Thymus (tissue), 14 donors: Measurements from ENCODE around the gene RNF183. TPM values are rescaled to one million over a fixed set of nuclear protein-coding genes. Genes with fewer than 3 reads are reported as not detected.

Source experiments
- DNase-seq, 9 donors: peaks; one replicate each; pipeline ENCODE4 v3.0.0-alpha.2; 2013; ENCODE audit warnings: low spot score in 9 of 9, low read depth in 6 of 9, missing footprints in 1 of 9
- H3K27ac ChIP-seq, 2 donors: one replicate each; pipeline ENCODE4 v1.5.1; 2013; ENCODE audit warnings: control low read depth in 1 of 2, low read depth in 1 of 2, low read length in 1 of 2, mild to moderate bottlenecking in 1 of 2, moderate library complexity in 1 of 2
- H3K27me3 ChIP-seq, 2 donors: one replicate each; pipeline ENCODE4 v1.5.1; 2013; ENCODE audit warnings: low read length in 1 of 2; ENCODE audit not compliant: control insufficient read depth in 2 of 2, insufficient read depth in 1 of 2
- H3K36me3 ChIP-seq, 2 donors: one replicate each; pipeline ENCODE4 v1.5.1; 2013; ENCODE audit warnings: low read length in 1 of 2, mild to moderate bottlenecking in 1 of 2, moderate library complexity in 1 of 2; ENCODE audit not compliant: control insufficient read depth in 2 of 2, insufficient read depth in 2 of 2
- H3K4me1 ChIP-seq, 2 donors: one replicate each; pipeline ENCODE4 v1.5.1; 2013; ENCODE audit warnings: low read length in 2 of 2; ENCODE audit not compliant: control insufficient read depth in 2 of 2, insufficient read depth in 2 of 2
- H3K4me3 ChIP-seq, 2 donors: one replicate each; pipeline ENCODE4 v1.5.1; 2013; ENCODE audit warnings: low read length in 2 of 2, control low read depth in 1 of 2, mild to moderate bottlenecking in 1 of 2
- H3K9me3 ChIP-seq, 2 donors: one replicate each; pipeline ENCODE4 v1.5.1; 2013; ENCODE audit warnings: low read length in 1 of 2, mild to moderate bottlenecking in 1 of 2; ENCODE audit not compliant: control insufficient read depth in 2 of 2, insufficient read depth in 1 of 2
- WGBS: extraction: QIAGEN DNeasy Blood & Tissue Kit; methylation state at CpG from one replicate; pipeline ENCODE4 v1.1.7; 2013; 5-methylcytosine and 5-hydroxymethylcytosine counted together
- long read RNA-seq, 10 donors: transcript quantifications; one replicate each; lab custom pipeline, GENCODE V29; 2026
- polyA plus RNA-seq: library from polyadenylated mRNA; stranded (reverse); fragments of 200-250 nt; gene quantifications from one replicate; pipeline ENCODE4 v1.2.3, GENCODE V29; 2013
- total RNA-seq: library from RNA; stranded (reverse); fragments of 120-200 nt; gene quantifications from one replicate; pipeline ENCODE4 v1.2.4, GENCODE V29; 2013
- donor health status: healthy.

RNF183 gene
- total RNA-seq (0.24 TPM), polyA plus RNA-seq (0.46 TPM)
- long read RNA-seq, donor 1, result 0 reads
- long read RNA-seq, donor 2, result 0 reads
- long read RNA-seq, donor 3, result 0 reads
- long read RNA-seq, donor 4, partial matches to known transcripts, result 0 of 1 reads
- long read RNA-seq, donor 4, other reads (novel, unspliced or antisense), result 0 of 1 reads
- long read RNA-seq, donor 5, result 0 reads
- long read RNA-seq, donor 6, result 0 reads
- long read RNA-seq, donor 7, partial matches to known transcripts, result 0 of 1 reads
- long read RNA-seq, donor 7, other reads (novel, unspliced or antisense), result 0 of 1 reads
- long read RNA-seq, donor 8, partial matches to known transcripts, result 0 of 1 reads
- long read RNA-seq, donor 8, other reads (novel, unspliced or antisense), result 0 of 1 reads
- long read RNA-seq, donor 9, result 0 reads
- long read RNA-seq, donor 10, result 0 reads

- H3K4me1 ChIP-seq, result no peaks in the 10 kb centered on the region
- H3K27me3 ChIP-seq, result no peaks in the 10 kb centered on the region
- no peak within 1 kb of the TSS for H3K27ac ChIP-seq
- H3K36me3 ChIP-seq, result no peaks in the 10 kb centered on the region
- DNase-seq, result no peak
- H3K9me3 ChIP-seq, result no peaks in the 10 kb centered on the region
- 91% methylated on average over 25 of the region's 25 CpGs for WGBS
- H3K4me3 ChIP-seq, result no peak within 1 kb of the TSS
Measured at GRCh38 chr9:113302792-113303418, at the start of gene RNF183. RNF183 (minus strand) TSS chr9:113303376; CDS start chr9:113298184, 5,192 bp downstream.

- WGBS, result 81% methylated on average over 1 of the region's 1 CpG
- no peaks in the 10 kb centered on the region for H3K36me3 ChIP-seq
- H3K27me3 ChIP-seq, result peaks cover 4 to 26% of the 10 kb centered on the region in 2 donors
- peaks cover 6 to 22% of the 10 kb centered on the region in 2 donors for H3K4me1 ChIP-seq
- no peak for DNase-seq
- H3K27ac ChIP-seq, result no peak overlapping the region
- H3K9me3 ChIP-seq, result no peaks in the 10 kb centered on the region
- H3K4me3 ChIP-seq, result no peak overlapping the region
Measured at GRCh38 chr9:113352411-113352810, 49.2 kb upstream of the RNF183 start.

- DNase-seq, result no peak
- Histone ChIP-seq H3K36me3 (no peaks in the 10 kb centered on the region), H3K4me1 (peaks cover 6 to 22% of the 10 kb centered on the region in 2 donors), H3K27me3 (peaks cover 4 to 26% of the 10 kb centered on the region in 2 donors), H3K9me3 (no peaks in the 10 kb centered on the region), H3K27ac (no peak overlapping the region), H3K4me3 (no peak overlapping the region)
- WGBS, result 89% methylated on average over 6 of the region's 6 CpGs
Measured at GRCh38 chr9:113352006-113352405, 48.8 kb upstream of the RNF183 start.

- 7% methylated on average over 6 of the region's 6 CpGs for WGBS
- Histone ChIP-seq H3K9me3 (no peaks in the 10 kb centered on the region), H3K4me3 (no peak overlapping the region), H3K27ac (no peak overlapping the region), H3K36me3 (no peaks in the 10 kb centered on the region), H3K27me3 (peaks cover 4 to 26% of the 10 kb centered on the region in 2 donors), H3K4me1 (peaks cover 6 to 22% of the 10 kb centered on the region in 2 donors)
- DNase-seq, result peak in 2 of 9 donors; percentile 29 to 53
Measured at GRCh38 chr9:113350937-113351336, 47.8 kb upstream of the RNF183 start.

- H3K36me3 ChIP-seq, result no peaks in the 10 kb centered on the region
- peaks cover 6 to 22% of the 10 kb centered on the region in 2 donors for H3K4me1 ChIP-seq
- DNase-seq, result no peak
- no peaks in the 10 kb centered on the region for H3K9me3 ChIP-seq
- no peak overlapping the region for H3K27ac ChIP-seq
- peak overlapping the region; percentile 14 to 67 for H3K4me3 ChIP-seq
- 14% methylated on average over 14 of the region's 14 CpGs for WGBS
- H3K27me3 ChIP-seq, result peaks cover 4 to 26% of the 10 kb centered on the region in 2 donors
Measured at GRCh38 chr9:113350107-113350661, 47.0 kb upstream of the RNF183 start.

- H3K27ac ChIP-seq, result no peak within 1 kb of the TSS
- H3K9me3 ChIP-seq, result no peaks in the 10 kb centered on the region
- H3K36me3 ChIP-seq, result no peaks in the 10 kb centered on the region
- WGBS, result under 1% methylated on average over 71 of the region's 71 CpGs
- peaks cover 6 to 22% of the 10 kb centered on the region in 2 donors for H3K4me1 ChIP-seq
- H3K4me3 ChIP-seq, result peak within 1 kb of the TSS; percentile 14 to 67
- peak in 3 of 9 donors; percentile 24 to 46 (median 42) for DNase-seq
- H3K27me3 ChIP-seq, result peaks cover 4 to 26% of the 10 kb centered on the region in 2 donors
Measured at GRCh38 chr9:113349445-113350094, 46.4 kb upstream of the RNF183 start, which contains the start of gene BSPRY. BSPRY (plus strand) TSS chr9:113349541; CDS start chr9:113349580, 39 bp downstream.

- H3K4me3 ChIP-seq, result peak overlapping the region in 1 of 2 donors; percentile 67
- DNase-seq, result peak in 1 of 9 donors; percentile 26
- peaks cover 4 to 26% of the 10 kb centered on the region in 2 donors for H3K27me3 ChIP-seq
- peaks cover 6 to 22% of the 10 kb centered on the region in 2 donors for H3K4me1 ChIP-seq
- WGBS, result 35% methylated on average over 13 of the region's 13 CpGs
- no peak overlapping the region for H3K27ac ChIP-seq
- no peaks in the 10 kb centered on the region for H3K9me3 ChIP-seq
- no peaks in the 10 kb centered on the region for H3K36me3 ChIP-seq
Measured at GRCh38 chr9:113349066-113349444, 45.9 kb upstream of the RNF183 start.

GRCh38 chr9:113348437-113348836 is 45.3 kb upstream of the RNF183 start:
- H3K27ac ChIP-seq, result no peak overlapping the region
- DNase-seq, result no peak
- no peak overlapping the region for H3K4me3 ChIP-seq
- peaks cover 4 to 26% of the 10 kb centered on the region in 2 donors for H3K27me3 ChIP-seq
- H3K9me3 ChIP-seq, result no peaks in the 10 kb centered on the region
- 94% methylated on average over 3 of the region's 3 CpGs for whole genome bisulfite sequencing
- peaks cover 6 to 22% of the 10 kb centered on the region in 2 donors for H3K4me1 ChIP-seq
- no peaks in the 10 kb centered on the region for H3K36me3 ChIP-seq
